Germinal center (tissue), 1 donor: ENCODE measurements around the gene SSTR1.
"Not testable (repeated sequence)": the region's sequence is repeated elsewhere in the genome, so short reads cannot be mapped to it uniquely, and the experiment has no call there.

Experiments
- DNase-seq: peaks from one replicate; pipeline ENCODE4 v3.0.0; 2012; ENCODE audit warnings: mixed read lengths, low spot score

The SSTR1 gene, protein sequence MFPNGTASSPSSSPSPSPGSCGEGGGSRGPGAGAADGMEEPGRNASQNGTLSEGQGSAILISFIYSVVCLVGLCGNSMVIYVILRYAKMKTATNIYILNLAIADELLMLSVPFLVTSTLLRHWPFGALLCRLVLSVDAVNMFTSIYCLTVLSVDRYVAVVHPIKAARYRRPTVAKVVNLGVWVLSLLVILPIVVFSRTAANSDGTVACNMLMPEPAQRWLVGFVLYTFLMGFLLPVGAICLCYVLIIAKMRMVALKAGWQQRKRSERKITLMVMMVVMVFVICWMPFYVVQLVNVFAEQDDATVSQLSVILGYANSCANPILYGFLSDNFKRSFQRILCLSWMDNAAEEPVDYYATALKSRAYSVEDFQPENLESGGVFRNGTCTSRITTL

DNA sequence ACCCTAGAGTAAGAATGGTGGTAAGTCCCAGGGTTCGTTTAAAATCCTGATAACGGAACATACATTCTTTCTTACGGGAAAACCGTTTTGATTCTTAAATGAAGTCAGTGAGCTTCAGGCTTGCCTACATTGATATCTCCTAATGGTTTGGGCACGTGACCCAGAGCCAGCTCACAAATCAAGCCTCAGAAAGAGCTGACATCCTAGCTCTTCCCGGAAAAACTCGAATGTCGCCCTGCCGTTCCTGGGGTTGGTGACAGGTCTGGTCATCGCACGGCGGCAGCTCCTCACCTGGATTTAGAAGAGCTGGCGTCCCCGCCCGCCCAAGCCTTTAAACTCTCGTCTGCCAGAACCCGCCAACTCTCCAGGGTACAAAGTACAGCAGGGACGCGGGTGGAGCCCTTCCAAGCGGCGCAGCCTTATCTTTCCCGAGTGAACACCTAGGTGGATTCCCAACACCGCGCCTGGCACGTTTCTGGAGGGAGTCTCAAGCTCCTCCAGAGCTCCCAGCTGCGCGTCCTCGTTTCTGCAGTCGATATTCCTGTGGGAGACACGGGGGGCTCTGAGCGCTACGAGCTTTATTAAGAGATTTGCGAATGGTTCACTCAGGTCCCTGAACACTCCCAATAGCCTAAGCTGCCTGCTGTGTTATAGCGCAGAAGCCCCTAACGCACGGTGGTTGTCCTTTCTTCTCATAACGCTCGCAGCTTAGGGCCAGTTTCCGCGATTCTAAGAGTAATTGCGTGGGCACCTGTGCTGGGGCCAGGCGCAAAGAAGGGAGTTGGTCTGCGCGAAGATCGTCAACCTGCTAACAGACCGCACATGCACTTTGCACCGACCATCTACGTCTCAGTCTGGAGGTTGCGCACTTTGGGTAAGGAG is at the start of gene SSTR1:
Gene SSTR1 (plus strand): TSS at position 169 of the 882 bp plus-strand sequence. CDS start 1,486 bp downstream, outside the sequence.
- DNase-seq: no peak

DNA sequence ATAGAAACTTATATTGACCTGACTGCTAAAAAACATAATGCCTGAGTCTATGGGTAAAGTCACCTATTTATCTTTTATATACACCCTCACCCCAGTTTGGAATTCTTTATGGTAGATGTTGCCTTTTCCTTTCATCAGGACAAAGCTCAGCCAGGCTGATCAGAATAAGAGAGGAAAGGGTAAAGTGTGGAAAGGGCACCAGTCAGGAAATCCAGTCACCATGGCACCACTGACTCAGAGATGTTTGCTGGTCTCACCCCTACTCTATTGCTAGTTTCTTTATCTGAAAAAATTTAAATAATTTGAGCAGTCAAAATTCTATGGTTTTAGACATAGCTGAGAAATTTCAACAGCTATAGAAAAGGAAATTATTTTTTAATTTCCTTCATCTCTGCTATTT is 49.2 kb upstream of the SSTR1 start:
- no peak for DNase-seq

DNA sequence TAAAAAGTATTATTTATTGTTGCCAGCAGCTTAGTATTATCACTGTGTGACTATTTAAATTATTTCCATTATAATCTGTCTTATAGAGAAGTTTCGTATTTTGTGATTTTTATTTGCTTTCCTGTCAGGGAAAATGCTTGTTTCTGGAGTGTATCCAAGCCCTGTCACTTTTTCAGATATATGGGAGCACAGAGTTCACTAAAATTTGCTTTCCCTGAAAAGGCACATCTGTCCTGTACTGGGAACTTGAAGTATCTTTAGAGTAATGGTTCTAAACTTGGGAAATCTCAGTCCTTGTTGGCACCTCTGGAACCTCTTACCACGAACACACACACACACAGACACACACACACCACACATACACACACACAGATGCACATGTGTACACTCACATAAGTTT is 39.3 kb upstream of the SSTR1 start:
- DNase-seq: no peak

DNA sequence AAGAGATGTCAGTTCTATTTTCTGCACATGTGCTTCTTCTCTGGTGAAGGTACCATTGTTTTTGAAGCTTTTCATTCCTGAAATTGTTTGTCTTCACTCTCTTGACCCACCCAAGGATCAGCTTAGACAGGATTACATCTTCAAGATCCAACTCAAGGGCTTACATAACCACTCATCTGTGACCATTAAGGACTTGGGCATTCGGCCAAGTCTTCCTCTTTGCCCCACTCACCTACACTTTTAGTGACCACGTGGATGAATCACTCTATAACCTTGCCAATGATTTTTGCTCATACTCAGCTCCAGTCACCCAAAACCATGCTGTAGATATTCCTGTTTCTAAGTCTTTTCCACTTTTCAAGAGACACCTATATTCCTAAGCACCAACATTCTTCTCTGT is 36.5 kb upstream of the SSTR1 start:
- no peak for DNase-seq

DNA sequence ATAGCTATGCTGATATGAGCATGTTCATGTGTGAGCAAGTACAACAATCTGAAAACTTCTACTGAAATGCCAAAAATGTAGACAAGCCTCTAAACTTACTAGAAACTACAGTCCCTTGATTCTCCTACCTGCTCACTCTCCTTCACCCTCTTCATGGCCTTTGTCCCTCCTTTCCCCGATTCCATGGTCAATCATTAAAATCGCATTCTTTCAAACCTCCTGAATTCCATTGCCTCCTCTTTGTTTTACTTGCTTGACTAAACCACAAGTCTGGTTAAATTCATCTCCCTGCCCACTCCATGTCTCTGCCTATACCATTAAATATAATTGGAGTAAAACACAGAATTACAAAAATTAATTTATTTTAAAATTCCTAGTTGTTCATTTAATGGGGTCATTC is 33.0 kb upstream of the SSTR1 start:
- DNase-seq: no peak

DNA sequence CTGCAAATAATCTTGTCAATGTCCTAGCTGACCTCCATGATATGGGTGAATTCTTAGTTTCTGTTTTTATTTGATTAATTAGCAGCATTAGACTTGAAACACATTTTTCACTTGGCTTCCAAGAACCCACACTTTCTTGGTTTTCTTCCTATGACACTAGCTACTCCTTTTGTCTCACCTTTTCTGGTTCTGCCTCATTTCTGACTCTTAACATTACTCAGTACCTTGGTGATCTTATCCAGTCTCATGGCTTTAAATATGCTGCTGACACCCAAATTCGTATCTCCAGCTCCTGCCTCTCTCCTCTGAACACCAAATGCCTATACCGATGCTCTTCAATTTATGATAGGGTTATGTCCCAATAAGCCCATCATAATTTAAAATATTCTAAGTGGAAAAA is 32.0 kb upstream of the SSTR1 start:
- DNase-seq: no peak

DNA sequence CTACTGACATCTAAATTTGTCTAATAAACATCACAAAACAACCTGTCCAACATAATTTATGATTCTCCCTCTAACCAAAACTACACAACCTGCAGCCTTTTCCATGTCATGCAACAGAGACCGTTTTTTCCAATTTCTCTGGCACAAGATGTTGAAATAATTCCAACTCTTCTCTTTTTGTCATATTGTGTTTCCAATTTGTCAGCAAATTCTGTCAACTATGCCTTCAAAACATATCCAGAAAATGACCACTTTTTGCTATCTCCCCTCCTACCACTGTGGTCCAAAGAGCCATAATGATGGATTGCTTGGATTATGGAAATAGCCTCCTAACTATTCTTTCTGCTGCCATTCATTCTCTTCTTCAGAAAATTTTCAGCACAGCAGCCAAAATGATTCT is 31.3 kb upstream of the SSTR1 start:
- DNase-seq: no peak

DNA sequence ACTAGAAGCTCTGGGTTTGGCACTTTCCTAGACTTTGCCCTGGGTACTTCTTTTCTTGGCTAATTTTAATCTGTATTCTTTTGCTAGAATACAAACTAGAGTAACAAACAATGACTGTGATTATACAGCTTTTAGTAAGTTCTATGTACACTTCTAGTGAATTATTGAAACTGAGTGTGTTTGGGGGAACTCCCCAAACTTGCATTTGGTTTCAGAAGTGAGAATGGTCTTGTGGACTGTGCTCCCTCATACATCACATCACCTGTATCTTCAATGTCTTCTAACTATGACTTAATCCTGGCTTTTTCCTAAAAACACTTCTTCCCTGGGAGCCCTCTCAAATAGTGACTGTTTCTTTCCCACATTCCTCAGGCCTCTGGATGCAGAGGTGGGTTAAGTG is 23.6 kb upstream of the SSTR1 start:
- no peak for DNase-seq

DNA sequence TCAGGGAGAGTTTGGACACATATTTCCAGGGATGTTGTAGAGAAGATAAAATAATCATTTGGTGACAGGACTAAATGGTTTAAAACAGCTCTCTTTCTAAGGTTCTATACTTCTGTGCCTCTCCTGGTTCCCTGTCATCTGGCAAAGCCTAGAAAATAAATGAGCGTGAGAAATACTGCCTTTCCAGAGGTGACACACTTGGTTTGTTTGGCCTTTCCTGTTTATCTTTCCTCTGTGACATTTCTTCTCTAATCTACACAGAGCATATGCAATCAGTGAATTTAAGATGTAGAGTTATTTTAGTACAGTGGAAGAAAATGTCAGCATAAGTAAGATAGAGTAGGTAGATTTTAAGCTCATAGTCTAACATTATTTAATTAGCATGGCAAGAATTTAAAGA is 22.0 kb upstream of the SSTR1 start:
- no peak for DNase-seq

DNA sequence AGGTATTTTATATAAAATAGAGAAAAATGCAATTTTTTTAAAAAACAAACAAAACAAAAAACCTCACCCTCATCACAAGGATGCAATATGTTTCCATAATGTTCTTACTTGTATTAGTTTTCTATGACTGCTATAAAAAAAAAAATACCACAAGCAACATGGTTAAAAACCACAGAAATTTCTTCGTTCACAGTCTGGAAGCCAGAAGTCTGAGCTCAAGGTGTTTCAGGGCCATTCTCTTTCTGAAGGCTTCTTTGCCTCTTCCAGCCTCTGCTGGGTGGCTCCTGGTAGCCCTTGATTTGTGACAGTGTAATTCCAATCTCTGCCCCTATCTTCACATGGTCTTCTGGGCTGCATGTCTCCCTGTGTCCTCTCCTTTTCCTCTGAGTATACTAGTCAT is 21.5 kb upstream of the SSTR1 start:
- no peak for DNase-seq

DNA sequence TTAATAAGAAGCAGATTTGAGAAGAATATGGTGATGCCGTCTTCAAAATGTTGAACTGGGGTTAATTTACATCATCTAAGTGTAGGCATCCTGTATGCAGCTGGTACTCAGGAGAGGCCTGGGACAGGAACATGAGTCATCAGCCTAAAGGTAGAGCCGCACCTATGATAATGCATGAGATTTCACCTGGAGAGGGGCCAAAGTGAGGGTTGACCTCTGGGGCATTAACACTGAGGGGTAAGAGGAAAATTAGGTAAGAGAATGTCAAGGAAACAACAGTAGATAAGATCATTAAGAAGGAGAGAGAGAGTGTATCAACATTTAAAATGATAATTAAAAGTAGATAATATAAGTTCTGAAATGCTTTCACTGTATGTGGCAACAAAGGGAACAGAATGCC is 20.2 kb upstream of the SSTR1 start:
- no peak for DNase-seq

DNA sequence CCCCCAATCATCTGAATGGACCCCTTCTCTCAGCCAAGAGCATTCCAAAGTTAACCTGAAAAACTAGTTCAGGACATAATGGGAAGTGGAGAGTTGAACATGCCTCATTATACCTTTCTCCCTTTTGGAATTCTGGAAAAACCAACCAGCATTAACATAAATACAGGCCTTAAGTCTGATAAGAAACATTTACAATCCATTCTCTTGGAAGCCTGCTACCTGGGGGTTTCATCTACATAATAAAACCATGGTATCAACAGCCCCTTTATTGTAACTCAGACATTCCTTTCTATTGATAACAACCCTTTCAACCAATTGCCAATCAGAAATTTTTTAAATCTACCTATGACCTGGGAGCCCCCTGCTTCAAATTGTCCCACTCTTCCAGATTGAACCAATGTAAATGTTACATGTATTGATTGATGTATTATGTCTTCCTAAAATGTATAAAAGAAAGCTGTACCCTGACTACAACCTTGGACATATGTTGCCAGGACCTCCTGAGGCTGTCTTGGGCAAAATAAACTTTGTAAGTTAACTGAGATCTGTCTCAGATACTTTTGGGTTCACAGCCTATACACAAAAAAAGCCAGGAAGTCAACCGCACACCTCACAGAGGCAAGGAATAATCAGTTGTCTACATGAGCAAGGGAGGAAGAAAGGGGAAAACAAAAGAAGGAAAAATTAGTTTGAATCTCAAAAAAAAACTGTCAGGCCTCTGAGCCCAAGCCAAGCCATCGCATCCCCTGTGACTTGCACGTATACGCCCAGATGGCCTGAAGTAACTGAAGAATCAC is 17.6 kb upstream of the SSTR1 start:
- DNase-seq: no peak

DNA sequence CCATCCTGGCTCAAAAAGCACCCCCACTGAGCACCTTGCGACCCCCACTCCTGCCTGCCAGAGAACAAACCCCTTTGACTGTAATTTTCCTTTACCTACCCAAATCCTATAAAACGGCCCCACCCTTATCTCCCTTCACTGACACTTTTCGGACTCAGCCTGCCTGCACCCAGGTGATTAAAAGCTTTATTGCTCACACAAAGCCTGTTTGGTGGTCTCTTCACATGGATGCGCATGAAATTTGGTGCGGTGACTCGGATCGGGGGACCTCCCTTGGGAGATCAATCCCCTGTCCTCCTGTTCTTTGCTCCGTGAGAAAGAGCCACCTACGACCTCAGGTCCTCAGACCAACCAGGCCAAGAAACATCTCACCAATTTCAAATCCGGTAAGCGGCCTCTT is 16.9 kb upstream of the SSTR1 start:
- not testable (repeated sequence) for DNase-seq

DNA sequence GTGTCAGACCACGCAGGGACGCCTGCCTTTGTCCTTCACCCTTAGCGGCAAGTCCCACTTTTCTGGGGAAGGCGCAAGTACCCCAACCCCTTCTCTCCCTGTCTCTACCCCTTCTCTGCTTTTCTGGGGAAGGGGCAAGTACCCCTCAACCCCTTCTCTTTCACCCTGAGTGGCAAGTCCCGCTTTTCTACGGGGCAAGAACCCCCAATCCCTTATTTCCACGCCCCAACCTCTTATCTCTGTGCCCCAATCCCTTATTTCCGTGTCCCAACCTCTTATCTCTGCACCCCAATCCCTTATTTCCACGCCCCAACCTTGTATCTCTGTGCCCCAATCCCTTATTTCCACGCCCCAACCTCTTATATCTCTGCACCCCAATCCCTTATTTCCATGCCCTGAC is 16.2 kb upstream of the SSTR1 start:
- DNase-seq: not testable (repeated sequence)

DNA sequence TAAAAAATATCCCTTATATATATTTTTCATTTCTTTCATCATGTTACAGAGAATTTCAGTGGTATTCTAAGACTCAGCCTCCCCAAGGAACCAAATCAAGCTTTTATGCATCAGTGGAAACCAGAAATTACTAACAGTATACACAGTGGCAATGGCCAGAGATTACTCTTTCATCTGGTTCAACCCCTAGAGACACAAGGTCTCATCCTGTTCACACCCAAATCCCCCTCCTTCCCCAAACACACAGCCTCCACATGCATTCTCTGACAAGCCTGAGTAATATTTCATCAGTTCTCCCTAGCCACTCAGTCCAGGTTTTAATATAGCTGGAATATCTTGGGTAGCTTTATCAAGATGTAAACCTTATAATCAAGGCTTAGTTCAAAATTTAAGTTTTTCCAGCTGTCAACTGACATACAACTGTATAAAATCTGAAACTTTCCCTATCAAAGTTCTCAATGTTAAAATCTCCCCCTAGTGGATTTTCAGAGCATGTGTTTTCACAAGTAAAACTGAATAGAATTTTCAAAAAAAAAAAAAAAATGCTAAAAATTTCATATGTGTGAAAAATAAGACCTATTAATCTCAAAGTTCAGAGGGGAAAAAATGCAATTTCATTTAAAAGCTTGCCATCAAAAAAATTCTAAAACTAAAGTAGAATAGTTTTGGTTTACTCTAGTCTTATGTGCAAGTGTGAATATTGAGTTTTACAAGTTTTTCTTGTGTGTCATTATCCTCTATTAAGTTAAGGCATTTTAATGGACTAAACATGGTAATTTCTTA is 10.5 kb upstream of the SSTR1 start:
- DNase-seq: no peak

DNA sequence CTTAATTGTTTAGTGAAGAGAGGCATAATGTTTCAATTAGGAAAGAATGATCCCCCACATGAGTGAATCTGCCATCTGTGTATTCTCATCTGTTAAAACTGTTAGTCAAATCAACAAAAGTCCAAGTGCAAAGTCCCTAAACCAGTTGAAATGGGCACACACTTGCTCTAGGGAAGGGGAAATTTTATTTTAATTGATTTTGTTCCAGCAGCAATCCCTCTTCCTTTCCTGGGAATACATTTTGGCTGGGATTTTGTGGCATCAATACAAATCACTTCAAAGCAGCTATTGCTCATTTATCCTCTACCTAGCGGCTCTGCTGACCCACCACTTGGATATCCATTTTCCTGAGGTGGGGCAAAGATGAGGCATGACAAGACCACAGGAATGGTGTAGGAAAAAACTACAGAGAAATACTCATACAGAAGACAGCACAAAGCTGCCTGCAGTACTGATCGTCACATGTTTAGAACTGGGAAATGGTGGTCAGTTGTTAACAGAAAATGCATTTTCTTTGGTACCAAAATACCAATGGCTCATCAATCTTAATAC is 9.8 kb upstream of the SSTR1 start:
- DNase-seq: no peak

DNA sequence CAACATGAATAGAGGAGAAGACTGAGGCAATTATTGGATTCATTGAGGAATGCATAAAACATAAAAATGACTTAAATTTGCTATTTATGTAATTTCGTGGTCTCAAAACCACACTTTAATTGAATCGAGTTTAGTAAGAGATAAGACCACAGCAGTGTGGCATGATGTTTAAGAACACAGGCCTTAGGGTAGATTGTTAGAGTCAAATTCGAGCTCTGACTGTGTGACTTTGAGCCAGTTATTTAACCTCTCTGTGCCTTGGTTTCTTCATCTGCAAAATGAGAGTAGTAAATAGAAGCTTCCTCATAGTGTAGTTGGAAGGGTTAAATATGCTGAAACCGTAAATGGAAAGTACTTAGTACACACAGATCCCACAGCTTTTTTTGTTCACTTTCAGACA is 9.3 kb upstream of the SSTR1 start:
- DNase-seq: no peak

DNA sequence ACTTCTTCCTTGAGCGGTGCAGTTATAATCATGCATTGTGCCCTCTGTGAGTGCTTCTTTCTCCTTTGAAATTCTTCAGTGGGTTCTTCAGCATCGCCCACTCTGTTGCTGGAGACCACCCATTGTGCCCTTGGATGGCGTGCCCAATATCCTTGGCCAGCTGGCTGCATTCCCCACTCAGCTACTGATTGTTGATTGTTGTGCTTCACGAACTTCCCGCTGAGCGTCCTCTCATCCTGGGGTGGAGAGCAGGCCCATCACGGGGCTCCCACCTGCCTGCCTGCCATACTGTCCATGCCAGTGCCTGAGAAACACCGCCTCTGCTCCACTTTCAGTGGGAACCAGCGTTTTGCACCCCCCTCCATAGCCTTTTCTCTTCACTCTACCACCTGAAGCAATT is 8.6 kb upstream of the SSTR1 start:
- DNase-seq: no peak

DNA sequence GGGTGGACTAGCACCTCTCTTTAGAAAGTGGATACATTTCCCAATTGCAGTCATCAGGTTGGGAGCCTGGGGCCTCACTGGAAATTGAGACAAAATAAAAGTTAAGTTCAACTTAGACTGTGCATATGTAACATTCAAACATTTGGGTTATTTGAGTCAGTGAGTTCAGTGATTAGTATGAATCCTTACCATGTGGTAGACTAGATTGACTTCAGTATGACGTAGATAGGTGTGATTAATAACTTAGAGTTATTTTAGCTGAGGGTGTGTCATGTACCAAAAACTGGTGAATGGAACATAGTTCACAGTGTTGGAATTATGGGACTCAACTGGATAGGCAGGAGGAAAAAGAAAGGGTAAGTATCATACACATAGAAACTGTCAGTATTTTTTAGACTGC is 8.0 kb upstream of the SSTR1 start:
- DNase-seq: no peak

DNA sequence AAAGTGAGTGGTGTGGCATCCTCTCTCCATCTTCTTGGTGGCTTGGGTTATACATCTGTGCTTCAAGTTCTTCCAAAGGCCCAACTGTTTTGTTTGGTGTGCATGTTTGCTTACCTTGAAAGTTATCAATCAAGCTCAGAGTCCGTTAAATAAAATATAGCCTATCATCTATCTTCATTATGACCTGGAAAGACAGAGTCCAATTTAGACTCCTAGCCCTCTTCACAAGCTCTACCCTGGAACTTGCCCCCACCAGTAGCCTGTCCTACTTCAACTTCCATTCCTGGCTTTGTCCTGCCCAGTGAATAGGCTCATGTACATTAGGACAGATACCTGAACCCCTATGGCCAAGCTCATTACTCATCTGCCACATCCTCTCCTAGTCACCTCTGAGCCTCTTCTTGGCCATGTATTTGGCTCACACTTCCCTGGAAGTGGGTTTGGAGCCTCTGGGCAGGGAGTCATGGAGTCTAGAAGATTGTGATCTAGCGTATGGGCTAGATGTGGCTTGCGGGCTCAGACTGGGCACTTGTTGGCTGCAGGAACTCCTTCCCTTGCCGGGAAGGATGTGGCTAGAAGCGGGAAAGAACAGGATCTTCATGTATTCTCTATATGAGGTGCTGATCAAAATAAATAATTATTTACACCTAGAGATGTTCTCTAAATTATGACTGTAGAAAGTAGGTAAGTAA is 6.4 kb upstream of the SSTR1 start:
- no peak for DNase-seq
